DND-41 (cell line): ENCODE data around the gene GPBP1L1.

ENCODE experiments used
- EZH2 ChIP-seq: IDR thresholded peaks from 3 replicates; pipeline ENCODE4 v1.6.1; 2012; ENCODE audit warnings: borderline replicate concordance, low read depth, mild to moderate bottlenecking, moderate library complexity, low read length, inconsistent platforms; ENCODE audit not compliant: severe bottlenecking
- TF ChIP-seq, protein P1 (sequence below): IDR thresholded peaks from 2 replicates; pipeline ENCODE4 v1.5.1; 2012; ENCODE audit warnings: borderline replicate concordance, low read length, moderate library complexity, mild to moderate bottlenecking; ENCODE audit not compliant: poor library complexity, severe bottlenecking; ENCODE audit errors: extremely low read depth

DNA sequence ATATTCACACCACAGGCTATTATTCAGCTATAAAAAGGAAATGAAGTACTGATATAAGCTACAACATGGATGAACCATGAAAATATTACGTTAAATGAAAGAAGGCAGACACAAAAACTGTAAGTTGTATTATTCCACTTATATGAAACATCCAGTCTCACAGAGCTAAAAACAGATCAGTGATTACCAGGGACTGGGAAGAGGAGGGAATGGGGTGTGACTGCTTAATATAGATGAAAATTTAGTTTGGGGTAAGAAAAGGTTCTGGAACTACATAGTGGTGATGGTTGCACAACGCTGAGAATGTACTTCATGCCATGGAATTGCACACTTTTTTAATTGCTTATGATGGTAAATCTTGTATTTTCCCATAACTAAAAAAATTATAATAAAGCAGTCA is 19.5 kb downstream of the GPBP1L1 start:
- TF ChIP-seq, protein P1, sequence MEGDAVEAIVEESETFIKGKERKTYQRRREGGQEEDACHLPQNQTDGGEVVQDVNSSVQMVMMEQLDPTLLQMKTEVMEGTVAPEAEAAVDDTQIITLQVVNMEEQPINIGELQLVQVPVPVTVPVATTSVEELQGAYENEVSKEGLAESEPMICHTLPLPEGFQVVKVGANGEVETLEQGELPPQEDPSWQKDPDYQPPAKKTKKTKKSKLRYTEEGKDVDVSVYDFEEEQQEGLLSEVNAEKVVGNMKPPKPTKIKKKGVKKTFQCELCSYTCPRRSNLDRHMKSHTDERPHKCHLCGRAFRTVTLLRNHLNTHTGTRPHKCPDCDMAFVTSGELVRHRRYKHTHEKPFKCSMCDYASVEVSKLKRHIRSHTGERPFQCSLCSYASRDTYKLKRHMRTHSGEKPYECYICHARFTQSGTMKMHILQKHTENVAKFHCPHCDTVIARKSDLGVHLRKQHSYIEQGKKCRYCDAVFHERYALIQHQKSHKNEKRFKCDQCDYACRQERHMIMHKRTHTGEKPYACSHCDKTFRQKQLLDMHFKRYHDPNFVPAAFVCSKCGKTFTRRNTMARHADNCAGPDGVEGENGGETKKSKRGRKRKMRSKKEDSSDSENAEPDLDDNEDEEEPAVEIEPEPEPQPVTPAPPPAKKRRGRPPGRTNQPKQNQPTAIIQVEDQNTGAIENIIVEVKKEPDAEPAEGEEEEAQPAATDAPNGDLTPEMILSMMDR = no peak
- TF ChIP-seq EZH2 = no peak
